C4-2B (cell line): ENCODE results near the gene IL7R.

Experiments
- ZFX ChIP-seq: fragments of 450-650 bp; IDR thresholded peaks from 2 replicates; pipeline ENCODE4 v1.6.1; 2017
- TF ChIP-seq, protein P1 (sequence below): fragments of 450-650 bp; conservative IDR thresholded peaks from 2 replicates; pipeline ENCODE4 v1.5.1; 2017; ENCODE audit warnings: mild to moderate bottlenecking

DNA sequence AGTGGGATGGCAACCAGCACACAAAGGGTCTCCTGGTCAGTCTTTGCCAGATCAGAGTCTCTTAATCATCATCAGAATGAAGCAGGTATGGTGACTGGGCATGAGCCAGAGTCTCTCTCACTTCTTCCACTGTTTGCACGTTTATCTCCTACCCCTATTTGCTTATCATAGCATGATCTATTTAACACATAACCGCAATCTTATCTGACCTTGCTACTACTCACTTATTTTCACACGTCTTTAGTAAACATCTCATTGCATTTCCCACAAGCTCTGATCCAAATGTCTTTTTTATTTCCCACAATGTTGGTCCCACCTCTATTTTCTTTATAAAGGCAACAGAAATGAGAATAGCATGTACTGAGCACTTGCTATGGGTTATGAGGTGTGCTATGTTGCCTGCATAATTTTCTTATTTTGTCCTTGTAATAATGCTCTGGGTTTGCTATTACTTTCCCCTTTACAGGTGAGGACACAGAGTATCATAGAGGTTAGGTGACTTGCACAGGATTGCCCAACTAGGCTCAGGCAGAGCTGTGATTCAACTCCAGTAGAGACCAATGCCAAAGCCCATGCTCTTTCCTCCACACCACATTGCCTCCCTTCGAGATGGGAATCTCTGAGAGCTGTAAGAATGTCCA, 39.7 kb upstream of the IL7R start:
- TF ChIP-seq, protein P1, sequence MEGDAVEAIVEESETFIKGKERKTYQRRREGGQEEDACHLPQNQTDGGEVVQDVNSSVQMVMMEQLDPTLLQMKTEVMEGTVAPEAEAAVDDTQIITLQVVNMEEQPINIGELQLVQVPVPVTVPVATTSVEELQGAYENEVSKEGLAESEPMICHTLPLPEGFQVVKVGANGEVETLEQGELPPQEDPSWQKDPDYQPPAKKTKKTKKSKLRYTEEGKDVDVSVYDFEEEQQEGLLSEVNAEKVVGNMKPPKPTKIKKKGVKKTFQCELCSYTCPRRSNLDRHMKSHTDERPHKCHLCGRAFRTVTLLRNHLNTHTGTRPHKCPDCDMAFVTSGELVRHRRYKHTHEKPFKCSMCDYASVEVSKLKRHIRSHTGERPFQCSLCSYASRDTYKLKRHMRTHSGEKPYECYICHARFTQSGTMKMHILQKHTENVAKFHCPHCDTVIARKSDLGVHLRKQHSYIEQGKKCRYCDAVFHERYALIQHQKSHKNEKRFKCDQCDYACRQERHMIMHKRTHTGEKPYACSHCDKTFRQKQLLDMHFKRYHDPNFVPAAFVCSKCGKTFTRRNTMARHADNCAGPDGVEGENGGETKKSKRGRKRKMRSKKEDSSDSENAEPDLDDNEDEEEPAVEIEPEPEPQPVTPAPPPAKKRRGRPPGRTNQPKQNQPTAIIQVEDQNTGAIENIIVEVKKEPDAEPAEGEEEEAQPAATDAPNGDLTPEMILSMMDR = no peak
- no peak for TF ChIP-seq ZFX
